Panc1 (cell line): ENCODE results near the gene SERPINB1. TPM values are rescaled to one million over a fixed set of nuclear protein-coding genes. Genes with fewer than 3 reads are reported as not detected.

Source experiments
- ATAC-seq: fragments of 200-7000 bp; cut with Tn5 transposase; 2 replicates; pipeline ENCODE4 v1.9.1; 2020; ENCODE audit warnings: mild to moderate bottlenecking, moderate library complexity
- BruUV-seq: library from RNA; stranded (reverse); fragments of 400-500 nt; replicated peaks from 2 replicates; lab custom pipeline; 2021; lab: Mats Ljungman, UMichigan
- CTCF ChIA-PET: fragments of 300-600 bp; sonication (Branson Sonifier 250); formaldehyde crosslinking; loops from one replicate; lab custom pipeline; 2022; ENCODE audit warnings: antibody characterized with exemption; lab: Charles Lee
- POLR2A ChIA-PET: fragments of 300-600 bp; sonication (Branson Sonifier 250); formaldehyde crosslinking; loops from one replicate; lab custom pipeline; 2022; ENCODE audit warnings: antibody characterized with exemption; lab: Charles Lee
- DNase-seq: peaks from one replicate; pipeline ENCODE4 v3.0.0-alpha.2; 2010; ENCODE audit warnings: low read depth, low spot score
- H3K27ac ChIP-seq: 2 replicates; pipeline ENCODE4 v1.5.1; 2011; ENCODE audit warnings: mild to moderate bottlenecking, low read length, inconsistent platforms
- H3K27me3 ChIP-seq: fragments of 200-500 bp; sonication (Bioruptor generic); 2 replicates; pipeline ENCODE4 v1.6.0; 2014; ENCODE audit warnings: low read length, inconsistent platforms; ENCODE audit not compliant: control insufficient read depth, insufficient read depth
- H3K36me3 ChIP-seq: fragments of 200-500 bp; sonication (Bioruptor generic); 2 replicates; pipeline ENCODE4 v1.5.1; 2014; ENCODE audit warnings: inconsistent platforms, mild to moderate bottlenecking, low read length, moderate library complexity; ENCODE audit not compliant: control insufficient read depth, insufficient read depth
- H3K4me1 ChIP-seq: 2 replicates; pipeline ENCODE4 v1.5.1; 2011; ENCODE audit warnings: inconsistent platforms, mild to moderate bottlenecking, low read length, moderate library complexity; ENCODE audit not compliant: control insufficient read depth, insufficient read depth
- H3K4me3 ChIP-seq, 2 experiments: 2 replicates each; pipeline ENCODE4 v1.5.1; 2011 to 2012; ENCODE audit warnings: low read depth in 2 of 2, low read length in 2 of 2, mild to moderate bottlenecking in 2 of 2, inconsistent platforms in 1 of 2, moderate library complexity in 1 of 2
- H3K9me3 ChIP-seq: fragments of 200-500 bp; sonication (Bioruptor generic); 2 replicates; pipeline ENCODE4 v1.5.1; 2014; ENCODE audit warnings: low read depth, mild to moderate bottlenecking, inconsistent platforms, low read length, moderate library complexity; ENCODE audit not compliant: control insufficient read depth, insufficient read depth
- POLR2AphosphoS5 ChIP-seq: IDR thresholded peaks from 2 replicates; pipeline ENCODE4 v1.6.1; 2012; ENCODE audit warnings: mild to moderate bottlenecking, low read depth, low read length, moderate library complexity
- SIN3A ChIP-seq: IDR thresholded peaks from 2 replicates; pipeline ENCODE4 v1.6.1; 2012; ENCODE audit warnings: low read depth, mild to moderate bottlenecking, low read length, moderate library complexity, borderline replicate concordance; ENCODE audit not compliant: insufficient read depth
- TCF7L2 ChIP-seq: IDR thresholded peaks from 2 replicates; pipeline ENCODE4 v1.6.1; 2011; ENCODE audit warnings: mild to moderate bottlenecking, low read depth, low read length, inconsistent platforms
- in situ Hi-C: cut with HindIII; loops from 2 replicates; pipeline ENCODE4 v1.10.0; 2016; ENCODE audit warnings: low sequenced_read_pairs, low pct_unique_long_range_greater_than_20kb
- intact Hi-C: fragments of 100-400 bp; cut with micrococcal nuclease; formaldehyde crosslinking; loops from one replicate; pipeline ENCODE4 v1.10.0; 2022; ENCODE audit not compliant: unreplicated experiment
- total RNA-seq: library from RNA; stranded (reverse); gene quantifications from one replicate; pipeline ENCODE4 v1.2.1, GENCODE V29; 2021; ENCODE audit not compliant: unreplicated experiment
- TF ChIP-seq, protein P1 (sequence below), 2 experiments: IDR thresholded peaks; 2 replicates each; pipeline ENCODE4 v1.6.1; 2011 to 2012; ENCODE audit warnings: low read depth in 2 of 2, control low read depth in 1 of 2, low read length in 1 of 2, mild to moderate bottlenecking in 1 of 2, moderate library complexity in 1 of 2; ENCODE audit not compliant: insufficient read depth in 1 of 2
- TF ChIP-seq, protein P2 (sequence below): fragments of 450-650 bp; IDR thresholded peaks from 2 replicates; pipeline ENCODE4 v1.5.1; 2017; ENCODE audit warnings: mild to moderate bottlenecking

The SERPINB1 gene
- total RNA-seq, 1 experiment from 2014 or later: 40.8 TPM

DNA sequence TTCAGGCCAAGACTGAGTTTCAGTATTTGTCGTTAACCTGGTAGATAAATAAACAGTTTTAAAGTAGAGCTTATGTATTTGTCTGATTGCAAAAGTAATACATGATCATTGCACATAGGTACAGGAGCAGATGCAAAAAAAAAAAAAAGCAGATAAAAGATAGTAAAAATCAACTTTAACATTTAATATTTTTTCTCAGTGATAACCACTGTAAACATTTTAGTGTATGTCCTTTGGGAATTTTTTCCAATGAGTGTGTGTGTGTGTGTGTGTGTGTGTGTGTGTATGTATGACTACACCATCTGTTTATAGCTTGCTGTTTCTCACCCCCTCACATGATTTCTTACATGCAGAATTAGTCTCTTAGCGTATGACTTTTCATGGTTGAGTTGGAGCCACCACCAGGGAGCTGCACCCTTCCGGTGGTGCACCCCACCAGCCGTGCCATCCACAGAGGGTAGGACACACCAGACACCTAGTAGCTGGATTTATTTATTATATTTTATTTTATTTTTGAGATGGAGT, 50.2 kb downstream of the SERPINB1 start:
- no peak overlapping the region for H3K4me3 ChIP-seq
- in situ Hi-C loops: no loop called here
- no peak overlapping the region for H3K27ac ChIP-seq
- ATAC-seq (no peak), DNase-seq (no peak)
- H3K9me3 ChIP-seq: no peaks in the 10 kb centered on the region
- TF ChIP-seq TCF7L2 (no peak), POLR2AphosphoS5 (no peak)
- TF ChIP-seq, protein P1, sequence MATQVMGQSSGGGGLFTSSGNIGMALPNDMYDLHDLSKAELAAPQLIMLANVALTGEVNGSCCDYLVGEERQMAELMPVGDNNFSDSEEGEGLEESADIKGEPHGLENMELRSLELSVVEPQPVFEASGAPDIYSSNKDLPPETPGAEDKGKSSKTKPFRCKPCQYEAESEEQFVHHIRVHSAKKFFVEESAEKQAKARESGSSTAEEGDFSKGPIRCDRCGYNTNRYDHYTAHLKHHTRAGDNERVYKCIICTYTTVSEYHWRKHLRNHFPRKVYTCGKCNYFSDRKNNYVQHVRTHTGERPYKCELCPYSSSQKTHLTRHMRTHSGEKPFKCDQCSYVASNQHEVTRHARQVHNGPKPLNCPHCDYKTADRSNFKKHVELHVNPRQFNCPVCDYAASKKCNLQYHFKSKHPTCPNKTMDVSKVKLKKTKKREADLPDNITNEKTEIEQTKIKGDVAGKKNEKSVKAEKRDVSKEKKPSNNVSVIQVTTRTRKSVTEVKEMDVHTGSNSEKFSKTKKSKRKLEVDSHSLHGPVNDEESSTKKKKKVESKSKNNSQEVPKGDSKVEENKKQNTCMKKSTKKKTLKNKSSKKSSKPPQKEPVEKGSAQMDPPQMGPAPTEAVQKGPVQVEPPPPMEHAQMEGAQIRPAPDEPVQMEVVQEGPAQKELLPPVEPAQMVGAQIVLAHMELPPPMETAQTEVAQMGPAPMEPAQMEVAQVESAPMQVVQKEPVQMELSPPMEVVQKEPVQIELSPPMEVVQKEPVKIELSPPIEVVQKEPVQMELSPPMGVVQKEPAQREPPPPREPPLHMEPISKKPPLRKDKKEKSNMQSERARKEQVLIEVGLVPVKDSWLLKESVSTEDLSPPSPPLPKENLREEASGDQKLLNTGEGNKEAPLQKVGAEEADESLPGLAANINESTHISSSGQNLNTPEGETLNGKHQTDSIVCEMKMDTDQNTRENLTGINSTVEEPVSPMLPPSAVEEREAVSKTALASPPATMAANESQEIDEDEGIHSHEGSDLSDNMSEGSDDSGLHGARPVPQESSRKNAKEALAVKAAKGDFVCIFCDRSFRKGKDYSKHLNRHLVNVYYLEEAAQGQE (IDR thresholded peaks at IDR 0.05; ENCODE audit: insufficient read depth in 1 of 2, low read depth in 2 of 2, low read length in 1 of 2): no peak
- TF ChIP-seq, protein P2, sequence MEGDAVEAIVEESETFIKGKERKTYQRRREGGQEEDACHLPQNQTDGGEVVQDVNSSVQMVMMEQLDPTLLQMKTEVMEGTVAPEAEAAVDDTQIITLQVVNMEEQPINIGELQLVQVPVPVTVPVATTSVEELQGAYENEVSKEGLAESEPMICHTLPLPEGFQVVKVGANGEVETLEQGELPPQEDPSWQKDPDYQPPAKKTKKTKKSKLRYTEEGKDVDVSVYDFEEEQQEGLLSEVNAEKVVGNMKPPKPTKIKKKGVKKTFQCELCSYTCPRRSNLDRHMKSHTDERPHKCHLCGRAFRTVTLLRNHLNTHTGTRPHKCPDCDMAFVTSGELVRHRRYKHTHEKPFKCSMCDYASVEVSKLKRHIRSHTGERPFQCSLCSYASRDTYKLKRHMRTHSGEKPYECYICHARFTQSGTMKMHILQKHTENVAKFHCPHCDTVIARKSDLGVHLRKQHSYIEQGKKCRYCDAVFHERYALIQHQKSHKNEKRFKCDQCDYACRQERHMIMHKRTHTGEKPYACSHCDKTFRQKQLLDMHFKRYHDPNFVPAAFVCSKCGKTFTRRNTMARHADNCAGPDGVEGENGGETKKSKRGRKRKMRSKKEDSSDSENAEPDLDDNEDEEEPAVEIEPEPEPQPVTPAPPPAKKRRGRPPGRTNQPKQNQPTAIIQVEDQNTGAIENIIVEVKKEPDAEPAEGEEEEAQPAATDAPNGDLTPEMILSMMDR: no peak
- no TSS peak for BruUV-seq
- no peaks in the 10 kb centered on the region for H3K27me3 ChIP-seq
- ChIA-PET CTCF (interaction anchor here (0.7 to 1.8 kb wide), 16 partner anchors 11 to 665 kb away, joined by 3 to 18 read pairs (median 4); partner anchors contain the start of gene SERPINB1), POLR2A (interaction anchor here (0.7 kb wide), 2 partner anchors 17 to 48 kb away, joined by 4 to 6 read pairs; no protein-coding TSS in a partner anchor)
- peaks cover 9% of the 10 kb centered on the region; the same call in 1 of the 2 replicates for H3K4me1 ChIP-seq
- H3K36me3 ChIP-seq: no peaks in the 10 kb centered on the region
- intact Hi-C loops: loop anchor here (1.0 to 2.0 kb wide), 2 partner anchors 49 to 141 kb away; partner anchors contain the start of gene SERPINB1

DNA sequence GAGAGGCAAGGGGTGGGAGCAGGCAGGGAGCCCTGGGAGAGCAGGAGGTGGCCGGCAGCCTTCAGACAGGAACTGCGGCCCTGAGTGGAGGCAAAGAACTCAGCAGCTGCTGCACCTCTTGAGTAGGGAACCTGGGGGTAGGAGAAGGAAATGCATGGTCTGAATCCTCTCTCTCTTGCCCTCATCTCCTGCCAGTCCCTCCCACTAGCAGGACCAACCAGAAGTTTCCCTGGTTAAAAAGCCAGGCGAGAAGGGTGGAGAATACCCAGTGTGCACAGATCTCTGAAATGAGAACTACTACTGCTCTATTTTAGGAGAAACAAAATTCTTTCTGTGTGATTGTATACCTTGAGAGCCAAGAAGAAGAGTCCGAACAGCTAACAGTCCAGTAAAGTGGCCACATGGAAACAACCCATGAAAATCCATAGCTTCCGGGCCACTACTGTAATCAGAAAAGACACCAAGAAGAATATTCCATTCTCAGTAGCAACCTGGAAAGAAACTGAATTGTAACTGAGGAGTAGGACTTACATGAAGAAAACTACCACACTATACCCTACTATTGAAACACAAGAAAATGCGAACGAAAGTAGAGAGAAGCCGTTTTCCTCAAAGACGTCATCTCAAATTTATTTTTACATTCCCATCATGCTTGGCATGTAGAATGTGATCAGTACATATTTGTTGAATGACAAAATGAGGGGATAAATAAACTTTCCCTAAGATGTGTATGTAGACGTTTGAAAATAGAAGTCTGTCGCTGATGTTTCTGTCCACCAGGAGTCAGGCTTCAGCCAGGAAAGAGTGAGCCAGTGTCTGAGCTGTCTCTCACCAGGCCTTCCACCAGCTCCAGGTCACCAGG, 50.8 kb downstream of the SERPINB1 start:
- H3K27me3 ChIP-seq: no peaks in the 10 kb centered on the region
- TF ChIP-seq SIN3A (no peak), POLR2AphosphoS5 (no peak), TCF7L2 (no peak)
- TF ChIP-seq, protein P1 (IDR thresholded peaks at IDR 0.05; ENCODE audit: insufficient read depth in 1 of 2, low read depth in 2 of 2, low read length in 1 of 2): no peak
- TF ChIP-seq, protein P2: peak; percentile 88
- no TSS peak for BruUV-seq
- ChIA-PET CTCF (interaction anchor here (0.7 to 1.8 kb wide), 15 partner anchors 11 to 664 kb away, joined by 3 to 18 read pairs (median 5); partner anchors contain the start of gene SERPINB1), POLR2A (interaction anchor here (0.7 kb wide), 2 partner anchors 18 to 49 kb away, joined by 4 to 6 read pairs; no protein-coding TSS in a partner anchor)
- H3K27ac ChIP-seq: peak overlapping the region; percentile 8; the same call in 1 of the 2 replicates
- ATAC-seq (peak; percentile 94), DNase-seq (peak; percentile 61)
- 0 out of 2 replicates have a peak, but pooled peaks cover 2% of the 10 kb centered on the region for H3K36me3 ChIP-seq
- intact Hi-C loops (loop anchor here (1.0 to 2.0 kb wide), 2 partner anchors 50 to 141 kb away; partner anchors contain the start of gene SERPINB1), in situ Hi-C loops (no loop called here)
- no peak overlapping the region for H3K4me3 ChIP-seq
- peaks cover 9% of the 10 kb centered on the region; the same call in 1 of the 2 replicates for H3K4me1 ChIP-seq
- no peaks in the 10 kb centered on the region for H3K9me3 ChIP-seq
